ENCODE results near the gene ADGRA1. TPM values are rescaled to one million over a fixed set of nuclear protein-coding genes. Genes with fewer than 3 reads are reported as not detected.

ADGRA1 gene
- total and polyA plus RNA-seq, 2 of the 8 experiments (the other 6 are each of a cell fraction or from before 2014, with no cell fraction given) = 0.17 to 0.21 TPM

DNA sequence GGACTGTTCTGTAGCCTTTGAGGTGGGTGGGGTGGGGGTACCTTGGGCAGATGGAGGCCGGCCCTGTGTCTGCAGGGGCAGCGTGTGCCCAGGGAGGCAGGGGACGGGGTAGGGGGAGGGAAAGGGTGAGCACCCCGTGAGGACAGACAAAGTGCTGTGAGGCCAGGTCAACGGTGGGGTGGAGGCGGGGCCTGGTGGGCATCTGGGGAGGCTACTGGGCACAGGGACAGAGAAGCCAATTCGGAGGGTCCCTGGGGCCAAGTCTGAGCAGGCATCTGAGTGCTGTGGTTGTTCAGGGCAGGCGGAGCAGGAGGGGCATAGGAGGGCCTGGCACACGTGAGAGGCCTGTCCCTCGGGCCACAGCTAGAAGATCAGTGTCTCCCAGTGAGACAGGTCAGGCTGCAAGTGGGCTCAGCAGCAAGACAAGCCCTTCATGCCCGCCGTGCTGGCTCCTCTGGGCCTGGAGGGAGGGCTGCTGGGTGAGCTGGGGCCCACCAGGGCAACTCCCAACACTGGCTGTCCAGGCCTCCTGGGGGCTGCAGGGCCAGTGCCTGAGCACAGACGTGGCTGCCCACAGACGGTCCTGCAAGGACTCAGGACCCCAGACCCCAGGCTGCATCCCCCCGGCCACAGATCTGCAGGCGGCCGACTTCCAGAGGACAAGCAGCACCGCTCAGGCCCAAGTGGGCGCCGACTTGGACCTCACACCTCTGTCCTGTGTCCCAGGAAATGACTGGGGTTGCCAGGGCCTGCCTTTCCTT lies 45.9 kb downstream of the ADGRA1 start:
- no peak overlapping the region for H3K14ac ChIP-seq (ENCODE audit: insufficient read length)

More for the DNA sequence above, 45.9 kb downstream of the ADGRA1 start:
- Histone ChIP-seq H2AFZ (ENCODE audit: low read length) (no peak overlapping the region), H3K27me3 (replicated peaks in 1 of 4; ENCODE audit: control insufficient read depth in 3 of 4, extremely low read depth in 1 of 4, insufficient read depth in 3 of 4, low read length in 3 of 4) (no peaks in the 10 kb centered on the region), H3K23me2 (ENCODE audit: low read depth, low read length) (0 out of 2 replicates have a peak, but pooled peaks cover 4% of the 10 kb centered on the region), H2BK15ac (ENCODE audit: low read length) (no peak overlapping the region), H2BK5ac (ENCODE audit: low read depth, low read length) (no peak overlapping the region), H4K91ac (replicated peaks; ENCODE audit: insufficient read length, low read length) (no peak overlapping the region), H2BK120ac (replicated peaks; ENCODE audit: low read depth, low read length) (no peak overlapping the region), H4K5ac (ENCODE audit: insufficient read length, low read depth, low read length) (no peak overlapping the region), H3K27ac (ENCODE audit: low read depth, low read length) (no peak overlapping the region), H3K4me3 (ENCODE audit: extremely low read depth in 1 of 4, insufficient read depth in 2 of 4, low read depth in 3 of 4, low read length in 4 of 4) (no peak overlapping the region), H2AK5ac (ENCODE audit: low read depth, low read length) (no peak overlapping the region), H4K8ac (ENCODE audit: extremely low read depth, insufficient read depth, low read length) (no peak overlapping the region), H3K36me3 (ENCODE audit: control insufficient read depth in 2 of 4, insufficient read depth in 4 of 4, low read length in 3 of 4) (no peaks in the 10 kb centered on the region), H3K79me1 (ENCODE audit: low read depth, low read length) (no peaks in the 10 kb centered on the region), H3K56ac (replicated peaks; ENCODE audit: insufficient read length, low read depth, low read length) (no peak overlapping the region), H3K18ac (ENCODE audit: extremely low read depth, low read length) (no peak overlapping the region), H3K9me3 (ENCODE audit: insufficient read depth in 2 of 2, low read depth in 1 of 2, low read length in 1 of 2) (no peaks in the 10 kb centered on the region), H3K4ac (replicated peaks; ENCODE audit: insufficient read length, low read depth, low read length) (no peak overlapping the region), H4K20me1 (replicated peaks in 1 of 2; ENCODE audit: control insufficient read depth in 1 of 2, insufficient read depth in 2 of 2, low read length in 2 of 2) (peaks cover 0 to 8% of the 10 kb centered on the region in 2 experiments), H3K9ac (replicated peaks in 1 of 4; ENCODE audit: extremely low read depth in 1 of 4, low read depth in 3 of 4, low read length in 3 of 4) (no peak overlapping the region), H2BK20ac (ENCODE audit: low read length) (no peak overlapping the region), H3K23ac (ENCODE audit: insufficient read length) (no peak overlapping the region), H3K4me2 (ENCODE audit: insufficient read depth in 1 of 2, low read depth in 2 of 2, low read length in 2 of 2) (no peak overlapping the region), H2BK12ac (ENCODE audit: low read depth, low read length) (no peak overlapping the region), H3K79me2 (ENCODE audit: control insufficient read depth in 1 of 2, insufficient read depth in 2 of 2, low read length in 2 of 2) (no peaks in the 10 kb centered on the region), H3K4me1 (replicated peaks in 1 of 4; ENCODE audit: control insufficient read depth in 3 of 4, insufficient read depth in 4 of 4, low read length in 3 of 4) (no peaks in the 10 kb centered on the region; a peak in 1 of 7 replicates)
- FAIRE-seq (no peak), DNase-seq (ENCODE audit: low read depth in 1 of 2, low spot score in 2 of 2) (no peak)
- POLR2A ChIA-PET (ENCODE audit: partially characterized antibody) = no interaction called here
- 84% methylated on average over 20 of the region's 20 CpGs; no CpG with 5 or more reads in 1 of the 2 experiments for WGBS, 2 experiments (ENCODE audit: extremely low coverage in 1 of 2, insufficient coverage in 1 of 2, insufficient read length in 1 of 2, insufficient replicate concordance in 2 of 2, low coverage in 1 of 2, low lambda C conversion rate in 2 of 2, missing lambda C conversion rate in 1 of 2)
- CTCF ChIA-PET (ENCODE audit: partially characterized antibody) = interaction anchor here (0.7 to 4.7 kb wide), 2 partner anchors 11 to 196 kb away, joined by 3 to 23 read pairs; no protein-coding TSS in a partner anchor
- no peak for TF ChIP-seq JUN (IDR thresholded peaks at IDR 0.05; ENCODE audit: low read depth, low read length)
- TF ChIP-seq, protein P1, sequence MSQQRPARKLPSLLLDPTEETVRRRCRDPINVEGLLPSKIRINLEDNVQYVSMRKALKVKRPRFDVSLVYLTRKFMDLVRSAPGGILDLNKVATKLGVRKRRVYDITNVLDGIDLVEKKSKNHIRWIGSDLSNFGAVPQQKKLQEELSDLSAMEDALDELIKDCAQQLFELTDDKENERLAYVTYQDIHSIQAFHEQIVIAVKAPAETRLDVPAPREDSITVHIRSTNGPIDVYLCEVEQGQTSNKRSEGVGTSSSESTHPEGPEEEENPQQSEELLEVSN (IDR thresholded peaks at IDR 0.05) = no peak
- TF ChIP-seq, protein P2, sequence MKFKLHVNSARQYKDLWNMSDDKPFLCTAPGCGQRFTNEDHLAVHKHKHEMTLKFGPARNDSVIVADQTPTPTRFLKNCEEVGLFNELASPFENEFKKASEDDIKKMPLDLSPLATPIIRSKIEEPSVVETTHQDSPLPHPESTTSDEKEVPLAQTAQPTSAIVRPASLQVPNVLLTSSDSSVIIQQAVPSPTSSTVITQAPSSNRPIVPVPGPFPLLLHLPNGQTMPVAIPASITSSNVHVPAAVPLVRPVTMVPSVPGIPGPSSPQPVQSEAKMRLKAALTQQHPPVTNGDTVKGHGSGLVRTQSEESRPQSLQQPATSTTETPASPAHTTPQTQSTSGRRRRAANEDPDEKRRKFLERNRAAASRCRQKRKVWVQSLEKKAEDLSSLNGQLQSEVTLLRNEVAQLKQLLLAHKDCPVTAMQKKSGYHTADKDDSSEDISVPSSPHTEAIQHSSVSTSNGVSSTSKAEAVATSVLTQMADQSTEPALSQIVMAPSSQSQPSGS (IDR thresholded peaks at IDR 0.05; ENCODE audit: low read length) = no peak
- no peak for TF ChIP-seq CHD2 (IDR thresholded peaks at IDR 0.05; ENCODE audit: low read length)
- TF ChIP-seq NRF1 (IDR thresholded peaks at IDR 0.05; ENCODE audit: low read depth, low read length) = no peak
- no peak for TF ChIP-seq TEAD4 (IDR thresholded peaks at IDR 0.05; ENCODE audit: low read depth, low read length)
